ENCODE measurements around the gene PNMT. TPM values are rescaled to one million over a fixed set of nuclear protein-coding genes. Genes with fewer than 3 reads are reported as not detected.

PNMT gene
- total and polyA plus RNA-seq, 2 of the 13 experiments (the other 11 are each of a cell fraction or from before 2014, with no cell fraction given) = 0.25 TPM; not detected in 1

DNA sequence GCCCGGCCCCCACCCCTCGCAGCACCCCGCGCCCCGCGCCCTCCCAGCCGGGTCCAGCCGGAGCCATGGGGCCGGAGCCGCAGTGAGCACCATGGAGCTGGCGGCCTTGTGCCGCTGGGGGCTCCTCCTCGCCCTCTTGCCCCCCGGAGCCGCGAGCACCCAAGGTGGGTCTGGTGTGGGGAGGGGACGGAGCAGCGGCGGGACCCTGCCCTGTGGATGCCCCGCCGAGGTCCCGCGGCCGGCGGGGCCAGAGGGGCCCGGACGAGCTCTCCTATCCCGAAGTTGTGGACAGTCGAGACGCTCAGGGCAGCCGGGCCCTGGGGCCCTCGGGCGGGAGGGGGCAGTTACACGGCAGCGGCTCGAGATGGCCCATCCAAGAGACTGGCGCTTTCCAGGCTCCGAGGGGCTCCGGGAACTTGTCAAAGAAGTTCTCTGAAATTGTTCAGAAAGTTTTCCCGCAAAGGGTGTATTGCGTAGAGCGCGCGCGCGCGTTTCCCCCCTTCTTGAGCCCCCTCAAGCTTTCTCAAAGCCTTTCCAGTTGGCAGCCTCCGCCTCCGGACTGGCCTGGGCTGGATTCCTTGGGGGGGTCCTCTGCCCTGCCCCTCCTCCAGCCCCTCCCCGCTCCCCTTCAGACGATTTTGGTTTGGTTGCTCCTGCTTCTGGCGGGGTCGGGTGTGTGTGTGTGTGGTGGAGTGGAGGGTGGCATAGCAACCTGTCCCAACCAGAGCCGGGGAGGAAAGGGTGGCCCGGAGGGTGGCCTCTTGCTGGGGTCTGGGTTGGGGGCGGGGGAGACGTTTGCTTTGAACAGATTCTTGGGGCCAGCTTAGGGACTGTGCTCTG lies 32.1 kb downstream of the PNMT start (continued):
- TF ChIP-seq HOXD1 (CRISPR knock-in tag; IDR thresholded peaks at IDR 0.05) (peak; percentile 69; the same call in 1 of the 2 replicates), KLF16 (CRISPR knock-in tag; IDR thresholded peaks at IDR 0.05) (0 out of 4 replicates have a peak, but pooled peaks of 1 of the 2 experiments have one; percentile 35), MYNN (CRISPR knock-in tag; IDR thresholded peaks at IDR 0.05; ENCODE audit: low read depth) (no peak; the same call in 1 of the 2 replicates), GFI1 (CRISPR knock-in tag; IDR thresholded peaks at IDR 0.05; ENCODE audit: borderline replicate concordance) (peak; percentile 79; the same call in 1 of the 2 replicates), RXRA (CRISPR knock-in tag; IDR thresholded peaks at IDR 0.05) (no peak; the same call in 1 of the 2 replicates), E2F1 (CRISPR knock-in tag; IDR thresholded peaks at IDR 0.05) (no peak), ZSCAN21 (CRISPR knock-in tag; IDR thresholded peaks at IDR 0.05; ENCODE audit: borderline replicate concordance) (no peak), ZNF230 (CRISPR knock-in tag; IDR thresholded peaks at IDR 0.05) (0 out of 2 replicates have a peak, but pooled peaks have one; percentile 13), ZFX (CRISPR knock-in tag; IDR thresholded peaks at IDR 0.05; ENCODE audit: low read depth) (peak; percentile 68), ZNF768 (CRISPR knock-in tag; IDR thresholded peaks at IDR 0.05) (peak; percentile 16; the same call in 1 of the 2 replicates), ELF4 (CRISPR knock-in tag; IDR thresholded peaks at IDR 0.05; ENCODE audit: borderline replicate concordance) (no peak), FOXK2 (IDR thresholded peaks at IDR 0.05) (no peak), KMT2A (CRISPR knock-in tag; IDR thresholded peaks at IDR 0.05) (peak; percentile 58; the same call in 1 of the 2 replicates), ZNF563 (CRISPR knock-in tag; IDR thresholded peaks at IDR 0.05) (peak; percentile 72; the same call in 1 of the 2 replicates), ZFP91 (CRISPR knock-in tag; IDR thresholded peaks at IDR 0.05; ENCODE audit: borderline replicate concordance) (peak; percentile 31; the same call in 1 of the 2 replicates), KDM2A (CRISPR knock-in tag; IDR thresholded peaks at IDR 0.05; ENCODE audit: borderline replicate concordance, low read depth) (peak; percentile 87)
- TF ChIP-seq, protein P1, sequence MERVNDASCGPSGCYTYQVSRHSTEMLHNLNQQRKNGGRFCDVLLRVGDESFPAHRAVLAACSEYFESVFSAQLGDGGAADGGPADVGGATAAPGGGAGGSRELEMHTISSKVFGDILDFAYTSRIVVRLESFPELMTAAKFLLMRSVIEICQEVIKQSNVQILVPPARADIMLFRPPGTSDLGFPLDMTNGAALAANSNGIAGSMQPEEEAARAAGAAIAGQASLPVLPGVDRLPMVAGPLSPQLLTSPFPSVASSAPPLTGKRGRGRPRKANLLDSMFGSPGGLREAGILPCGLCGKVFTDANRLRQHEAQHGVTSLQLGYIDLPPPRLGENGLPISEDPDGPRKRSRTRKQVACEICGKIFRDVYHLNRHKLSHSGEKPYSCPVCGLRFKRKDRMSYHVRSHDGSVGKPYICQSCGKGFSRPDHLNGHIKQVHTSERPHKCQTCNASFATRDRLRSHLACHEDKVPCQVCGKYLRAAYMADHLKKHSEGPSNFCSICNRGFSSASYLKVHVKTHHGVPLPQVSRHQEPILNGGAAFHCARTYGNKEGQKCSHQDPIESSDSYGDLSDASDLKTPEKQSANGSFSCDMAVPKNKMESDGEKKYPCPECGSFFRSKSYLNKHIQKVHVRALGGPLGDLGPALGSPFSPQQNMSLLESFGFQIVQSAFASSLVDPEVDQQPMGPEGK (CRISPR knock-in tag; IDR thresholded peaks at IDR 0.05) = peak; percentile 73
- TF ChIP-seq, protein P2, sequence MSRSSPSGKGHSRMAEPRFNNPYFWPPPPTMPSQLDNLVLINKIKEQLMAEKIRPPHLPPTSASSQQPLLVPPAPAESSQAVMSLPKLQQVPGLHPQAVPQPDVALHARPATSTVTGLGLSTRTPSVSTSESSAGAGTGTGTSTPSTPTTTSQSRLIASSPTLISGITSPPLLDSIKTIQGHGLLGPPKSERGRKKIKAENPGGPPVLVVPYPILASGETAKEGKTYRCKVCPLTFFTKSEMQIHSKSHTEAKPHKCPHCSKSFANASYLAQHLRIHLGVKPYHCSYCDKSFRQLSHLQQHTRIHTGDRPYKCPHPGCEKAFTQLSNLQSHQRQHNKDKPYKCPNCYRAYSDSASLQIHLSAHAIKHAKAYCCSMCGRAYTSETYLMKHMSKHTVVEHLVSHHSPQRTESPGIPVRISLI (CRISPR knock-in tag; IDR thresholded peaks at IDR 0.05; ENCODE audit: borderline replicate concordance) = peak; percentile 9; the same call in 1 of the 2 replicates
- TF ChIP-seq, protein P3, sequence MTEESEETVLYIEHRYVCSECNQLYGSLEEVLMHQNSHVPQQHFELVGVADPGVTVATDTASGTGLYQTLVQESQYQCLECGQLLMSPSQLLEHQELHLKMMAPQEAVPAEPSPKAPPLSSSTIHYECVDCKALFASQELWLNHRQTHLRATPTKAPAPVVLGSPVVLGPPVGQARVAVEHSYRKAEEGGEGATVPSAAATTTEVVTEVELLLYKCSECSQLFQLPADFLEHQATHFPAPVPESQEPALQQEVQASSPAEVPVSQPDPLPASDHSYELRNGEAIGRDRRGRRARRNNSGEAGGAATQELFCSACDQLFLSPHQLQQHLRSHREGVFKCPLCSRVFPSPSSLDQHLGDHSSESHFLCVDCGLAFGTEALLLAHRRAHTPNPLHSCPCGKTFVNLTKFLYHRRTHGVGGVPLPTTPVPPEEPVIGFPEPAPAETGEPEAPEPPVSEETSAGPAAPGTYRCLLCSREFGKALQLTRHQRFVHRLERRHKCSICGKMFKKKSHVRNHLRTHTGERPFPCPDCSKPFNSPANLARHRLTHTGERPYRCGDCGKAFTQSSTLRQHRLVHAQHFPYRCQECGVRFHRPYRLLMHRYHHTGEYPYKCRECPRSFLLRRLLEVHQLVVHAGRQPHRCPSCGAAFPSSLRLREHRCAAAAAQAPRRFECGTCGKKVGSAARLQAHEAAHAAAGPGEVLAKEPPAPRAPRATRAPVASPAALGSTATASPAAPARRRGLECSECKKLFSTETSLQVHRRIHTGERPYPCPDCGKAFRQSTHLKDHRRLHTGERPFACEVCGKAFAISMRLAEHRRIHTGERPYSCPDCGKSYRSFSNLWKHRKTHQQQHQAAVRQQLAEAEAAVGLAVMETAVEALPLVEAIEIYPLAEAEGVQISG (CRISPR knock-in tag; IDR thresholded peaks at IDR 0.05) = peak; percentile 53
